Suppressor macrophage (primary cell): ENCODE measurements around the gene OR2T6.
A peak's percentile ranks its signal among the peaks of the same experiment; 100 is the strongest.
"Not testable (repeated sequence)": the region's sequence is repeated elsewhere in the genome, so short reads cannot be mapped to it uniquely, and the experiment has no call there.

Experiments
- DNase-seq, 4 experiments: peaks; one replicate each; pipeline ENCODE4 v3.0.0-alpha.2; 2020 to 2022
- total RNA-seq, 17 experiments: gene quantifications; one replicate each; lab custom pipeline; 2026; ENCODE audit warnings: mixed read lengths in 6 of 17, inconsistent platforms in 3 of 17; lab: John Stamatoyannopoulos, UW

OR2T6 gene, protein sequence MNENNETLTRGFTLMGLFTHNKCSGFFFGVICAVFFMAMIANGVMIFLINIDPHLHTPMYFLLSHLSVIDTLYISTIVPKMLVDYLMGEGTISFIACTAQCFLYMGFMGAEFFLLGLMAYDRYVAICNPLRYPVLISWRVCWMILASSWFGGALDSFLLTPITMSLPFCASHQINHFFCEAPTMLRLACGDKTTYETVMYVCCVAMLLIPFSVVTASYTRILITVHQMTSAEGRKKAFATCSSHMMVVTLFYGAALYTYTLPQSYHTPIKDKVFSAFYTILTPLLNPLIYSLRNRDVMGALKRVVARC
- total RNA-seq, result 0 to 1.5 (median 0) reads per million in 17 experiments

DNA sequence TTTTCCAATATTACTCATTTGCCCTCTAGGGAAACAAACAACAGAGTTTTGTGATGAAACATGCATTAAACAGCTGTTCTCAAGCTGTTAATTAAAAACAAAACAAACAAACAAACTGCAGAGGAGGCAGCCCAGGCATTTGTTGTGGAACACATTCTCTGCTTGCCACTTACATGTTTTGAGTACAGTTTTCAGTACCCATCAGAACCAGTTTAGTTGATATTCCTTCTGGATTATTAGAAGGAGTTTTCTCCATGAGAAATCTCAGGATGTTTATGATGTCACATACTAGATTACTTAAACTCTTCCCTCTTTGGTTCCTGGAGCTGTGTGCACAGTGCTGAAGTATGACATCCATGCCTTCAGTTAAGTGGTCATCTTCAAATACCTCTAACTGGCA is at the start of gene OR2T6:
TSS of gene OR2T6 (plus strand) at position 301 of the 400 bp plus-strand sequence. CDS start 11,863 bp downstream, outside the sequence.
- DNase-seq, result no peak

DNA sequence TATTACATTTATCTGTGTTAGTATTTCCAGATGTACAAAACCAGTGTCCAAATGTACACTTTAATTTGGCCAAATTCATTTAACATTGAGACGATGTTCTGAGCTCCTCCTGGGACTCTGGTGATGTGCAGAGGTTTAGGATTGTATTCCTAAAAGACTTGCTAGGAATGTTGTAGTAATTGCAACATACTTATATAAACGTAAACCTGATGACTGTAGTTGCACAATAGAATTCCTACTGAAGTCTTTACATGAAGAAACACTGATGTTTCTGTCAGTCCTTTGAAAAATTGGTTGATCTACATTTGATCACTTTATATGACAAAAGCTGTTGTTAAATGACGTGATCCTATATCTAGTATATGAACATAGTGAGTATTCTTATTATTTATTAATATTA is 32.1 kb upstream of the OR2T6 start:
- DNase-seq, result no peak

DNA sequence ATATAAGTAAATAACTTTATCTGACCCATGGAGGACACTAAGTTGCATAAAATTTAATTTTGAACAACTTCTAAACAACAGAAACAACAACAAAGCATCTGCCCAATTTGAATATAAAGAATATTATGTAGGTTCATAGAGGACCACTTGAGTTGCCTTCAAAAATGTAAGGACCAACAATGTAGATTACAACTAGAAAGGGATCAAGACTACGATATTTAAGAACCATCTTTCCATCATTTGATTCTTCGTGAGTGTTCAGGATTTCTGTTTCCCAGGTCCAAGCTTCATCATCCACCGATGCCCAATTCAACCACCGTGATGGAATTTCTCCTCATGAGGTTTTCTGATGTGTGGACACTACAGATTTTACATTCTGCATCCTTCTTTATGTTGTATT is 27.1 kb upstream of the OR2T6 start, which contains the start of gene OR14C36:
TSS of gene OR14C36 (plus strand) at position 301 of the 400 bp plus-strand sequence. CDS start at position 301, 0 bp downstream.
- no peak for DNase-seq

DNA sequence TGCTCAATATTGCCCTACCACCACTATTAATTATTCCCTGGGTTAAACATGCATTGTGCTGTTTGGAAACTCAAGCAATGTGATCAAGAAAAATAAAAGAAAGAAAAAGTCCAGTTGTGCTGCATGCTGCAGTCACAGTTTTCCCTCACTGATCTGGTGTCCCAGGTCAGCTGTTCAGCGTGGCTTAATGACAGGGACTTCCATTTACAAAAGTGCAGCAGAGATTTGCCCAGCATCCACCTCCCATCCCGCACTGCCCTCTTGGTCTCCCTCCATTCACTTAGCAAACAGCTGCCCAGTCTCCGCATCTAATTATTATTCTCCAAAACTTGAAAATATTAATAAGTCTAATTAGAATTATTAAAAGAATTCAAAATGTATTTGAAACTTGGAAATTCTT is 16.1 kb upstream of the OR2T6 start:
- DNase-seq, result no peak

DNA sequence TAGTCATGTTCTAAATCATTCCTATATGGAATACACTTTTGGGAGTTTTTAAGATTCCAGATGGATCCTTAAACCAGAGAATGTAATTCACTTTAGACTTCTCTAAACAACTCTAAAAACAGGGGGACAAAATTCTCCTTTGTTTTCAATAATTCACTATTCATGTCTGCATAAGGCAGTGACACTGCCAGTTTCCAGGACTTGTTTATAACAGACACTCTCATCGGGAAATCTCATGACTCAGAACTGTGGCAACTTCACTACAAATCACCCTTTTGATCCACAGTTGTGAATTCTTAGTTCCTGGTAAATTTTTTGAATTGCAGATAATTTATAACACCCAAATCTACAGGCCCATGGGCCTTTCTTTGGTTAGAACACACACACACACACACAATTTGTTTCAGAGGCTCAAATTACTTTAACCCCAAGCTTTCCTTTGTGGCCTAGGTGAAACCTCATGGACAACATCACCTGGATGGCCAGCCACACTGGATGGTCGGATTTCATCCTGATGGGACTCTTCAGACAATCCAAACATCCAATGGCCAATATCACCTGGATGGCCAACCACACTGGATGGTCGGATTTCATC is 14.3 kb upstream of the OR2T6 start, which contains the start of gene OR2T4:
TSS of gene OR2T4 (plus strand) at position 545 of the 595 bp plus-strand sequence. CDS start at position 545, 0 bp downstream.
- DNase-seq, result peak in 1 of 4 experiments; percentile 3

DNA sequence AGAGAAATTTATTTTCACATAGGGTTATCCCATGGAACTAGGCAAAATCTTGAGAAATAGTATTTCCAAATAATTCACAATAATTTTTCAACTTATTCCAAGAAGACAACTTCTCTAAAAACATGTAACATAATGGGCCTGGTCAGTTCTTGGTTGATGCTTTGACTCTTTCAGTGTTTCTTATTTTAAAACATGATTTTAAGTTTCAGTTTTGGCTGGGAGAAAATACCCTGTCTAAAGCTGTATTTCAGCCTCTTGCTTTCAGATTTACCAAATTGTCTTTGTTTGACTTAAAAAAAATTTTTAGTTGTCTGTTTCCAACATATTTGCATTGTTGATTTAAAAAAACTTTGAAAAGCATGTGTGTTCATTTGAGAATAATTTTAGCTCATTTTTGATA is 8.9 kb upstream of the OR2T6 start:
- DNase-seq, result no peak

DNA sequence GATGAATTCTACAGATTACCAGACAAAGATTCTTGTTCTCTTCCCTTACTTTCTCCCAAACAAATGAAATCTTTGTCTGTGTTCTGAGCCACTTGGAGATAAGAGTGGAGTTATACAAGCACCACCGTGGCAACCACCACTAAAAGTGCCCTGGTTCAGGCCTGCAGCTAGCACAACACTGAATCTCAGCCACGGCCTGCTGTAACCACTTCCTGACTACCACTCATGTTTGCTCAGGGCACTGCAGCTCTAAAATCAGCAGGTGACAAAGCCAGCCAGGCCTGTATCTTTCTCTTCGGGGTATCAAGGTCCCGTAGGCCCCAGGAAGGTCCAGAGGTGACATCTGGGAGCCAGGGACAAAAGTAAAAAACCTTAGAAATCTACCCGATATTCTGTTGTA is 3.2 kb upstream of the OR2T6 start:
- no peak for DNase-seq

DNA sequence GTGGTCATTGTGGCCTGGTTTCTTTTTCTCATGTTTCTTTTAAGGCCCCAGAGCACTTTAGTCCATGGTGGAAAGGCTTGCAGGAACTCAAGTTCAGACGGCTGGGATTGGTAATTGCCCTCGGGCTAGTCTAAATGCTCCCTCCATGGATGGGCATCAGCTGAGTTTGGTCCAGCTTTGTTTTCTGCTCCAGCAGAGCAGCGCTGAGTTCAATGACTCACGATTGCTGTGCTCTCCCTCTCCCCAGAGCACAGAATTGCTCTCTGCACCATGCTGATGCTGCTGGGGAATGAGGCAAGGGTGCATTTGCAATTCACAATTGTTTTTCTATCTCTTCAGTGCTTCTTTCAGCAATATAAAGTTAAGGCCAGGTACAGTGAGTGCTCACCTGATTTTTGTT is 1.8 kb upstream of the OR2T6 start:
- DNase-seq, result no peak

DNA sequence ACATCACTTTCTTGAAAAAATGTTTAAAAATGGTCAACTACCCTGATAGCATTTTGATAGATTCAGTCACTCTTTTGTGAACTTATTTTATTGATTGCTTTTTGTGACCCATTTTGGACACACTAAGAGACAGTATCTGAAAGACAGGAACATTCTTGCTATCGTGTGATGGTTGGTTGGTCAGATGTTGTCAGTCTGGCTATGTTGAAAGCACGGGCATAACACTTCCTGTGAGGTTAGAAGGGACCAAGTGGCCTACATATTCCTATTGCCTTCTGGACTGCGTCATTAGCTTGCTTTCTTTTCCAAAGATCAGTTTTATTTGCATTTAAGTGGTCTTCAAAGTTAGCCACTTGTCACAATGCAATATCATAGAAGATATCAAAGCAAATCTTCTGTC is 1.4 kb downstream of the OR2T6 start:
- DNase-seq, result no peak

DNA sequence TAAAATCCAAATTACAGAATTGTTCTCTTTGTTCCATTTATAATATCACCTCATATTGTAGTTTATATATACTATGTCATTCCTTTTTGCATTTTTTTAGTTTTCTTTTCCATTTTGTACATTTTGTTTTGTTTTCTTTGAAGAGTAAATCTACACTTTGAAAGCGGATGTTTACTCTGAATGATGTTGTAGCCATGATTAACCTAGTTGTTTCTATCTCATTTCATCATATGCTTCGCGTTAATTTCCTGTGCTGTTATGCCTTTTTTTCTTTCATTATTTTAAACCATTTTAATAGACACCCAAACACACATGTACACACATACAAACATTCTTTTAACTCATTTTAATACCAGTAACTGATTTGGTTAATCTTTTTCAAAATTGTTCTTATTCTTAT is 5.3 kb downstream of the OR2T6 start:
- no peak for DNase-seq

DNA sequence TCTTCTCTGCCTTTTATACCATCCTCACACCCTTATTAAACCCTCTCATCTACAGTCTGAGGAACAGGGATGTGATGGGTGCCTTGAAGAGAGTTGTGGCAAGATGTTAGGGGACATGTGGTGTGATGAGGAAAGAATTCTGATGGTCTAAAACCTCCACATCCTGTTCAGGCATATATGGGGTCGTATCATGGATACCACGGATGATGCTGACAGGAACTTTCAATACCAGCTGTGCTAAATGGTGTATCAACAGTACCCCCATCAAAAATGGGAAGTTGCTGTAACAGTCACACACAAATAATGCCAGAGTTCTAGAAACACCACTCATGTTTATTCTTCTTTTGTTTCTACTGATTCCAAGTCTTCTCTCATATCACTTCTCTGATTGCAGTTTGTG is 12.9 kb downstream of the OR2T6 start:
- DNase-seq, result no peak

DNA sequence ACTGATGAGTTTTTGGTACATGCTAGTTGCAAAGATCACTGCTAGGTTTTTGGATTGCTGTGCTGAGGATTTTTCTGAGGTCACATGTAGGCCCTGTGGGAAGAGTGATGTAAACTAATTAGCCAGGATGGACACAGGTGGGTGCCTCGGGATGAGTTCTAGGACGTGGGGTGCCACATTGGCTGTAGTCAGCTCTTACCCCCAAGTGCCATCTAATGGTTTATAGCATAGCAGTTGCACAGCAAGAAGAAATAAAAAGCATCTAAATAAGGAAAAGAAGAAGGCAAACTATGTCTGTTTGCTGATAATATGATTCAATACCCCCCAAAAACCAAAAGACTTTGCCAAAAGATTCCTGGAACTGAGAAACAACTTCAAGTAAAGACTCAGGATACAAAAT is 17.5 kb downstream of the OR2T6 start:
- no peak for DNase-seq

DNA sequence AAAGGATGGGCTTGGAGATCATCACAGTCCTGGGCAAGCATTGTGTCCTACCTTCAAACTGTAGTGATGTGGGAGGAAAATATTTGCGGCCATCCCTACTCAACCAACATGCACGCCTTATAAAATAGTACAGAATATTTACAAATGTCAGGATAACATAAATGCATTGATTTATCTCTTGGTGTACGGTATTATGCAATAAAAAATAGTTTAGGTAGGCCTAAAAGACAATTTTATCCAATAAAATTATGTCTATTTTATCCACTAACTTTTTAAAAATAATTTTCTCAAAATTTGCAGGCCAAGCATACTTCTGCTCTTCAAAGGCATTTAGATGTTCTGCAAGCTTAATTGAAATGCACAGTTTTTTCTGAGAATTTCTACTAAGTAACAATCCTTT is 27.2 kb downstream of the OR2T6 start, which contains the start of gene OR2T1:
TSS of gene OR2T1 (plus strand) at position 301 of the 400 bp plus-strand sequence. CDS start 3,100 bp downstream, outside the sequence.
- DNase-seq, result no peak

DNA sequence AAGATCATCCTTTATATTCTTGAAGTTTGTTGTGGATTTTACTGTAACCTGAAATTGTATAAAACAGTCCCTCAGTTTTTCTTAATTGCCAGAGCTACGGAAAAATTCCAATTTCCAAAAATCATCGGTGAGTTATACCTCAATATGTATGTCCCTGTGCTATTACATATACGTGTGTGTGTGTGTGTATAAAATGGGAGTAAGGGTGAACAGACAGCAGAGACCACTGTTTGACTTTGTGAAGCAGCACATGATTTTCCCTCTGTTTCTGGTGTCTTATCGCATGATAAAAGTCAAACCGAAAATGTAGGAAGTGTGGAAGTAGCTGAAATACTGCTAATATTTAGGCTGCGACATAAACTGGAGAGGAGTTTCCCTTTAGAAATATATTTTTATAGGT is 28.5 kb downstream of the OR2T6 start:
- peak in 1 of 4 experiments; percentile 3 for DNase-seq

DNA sequence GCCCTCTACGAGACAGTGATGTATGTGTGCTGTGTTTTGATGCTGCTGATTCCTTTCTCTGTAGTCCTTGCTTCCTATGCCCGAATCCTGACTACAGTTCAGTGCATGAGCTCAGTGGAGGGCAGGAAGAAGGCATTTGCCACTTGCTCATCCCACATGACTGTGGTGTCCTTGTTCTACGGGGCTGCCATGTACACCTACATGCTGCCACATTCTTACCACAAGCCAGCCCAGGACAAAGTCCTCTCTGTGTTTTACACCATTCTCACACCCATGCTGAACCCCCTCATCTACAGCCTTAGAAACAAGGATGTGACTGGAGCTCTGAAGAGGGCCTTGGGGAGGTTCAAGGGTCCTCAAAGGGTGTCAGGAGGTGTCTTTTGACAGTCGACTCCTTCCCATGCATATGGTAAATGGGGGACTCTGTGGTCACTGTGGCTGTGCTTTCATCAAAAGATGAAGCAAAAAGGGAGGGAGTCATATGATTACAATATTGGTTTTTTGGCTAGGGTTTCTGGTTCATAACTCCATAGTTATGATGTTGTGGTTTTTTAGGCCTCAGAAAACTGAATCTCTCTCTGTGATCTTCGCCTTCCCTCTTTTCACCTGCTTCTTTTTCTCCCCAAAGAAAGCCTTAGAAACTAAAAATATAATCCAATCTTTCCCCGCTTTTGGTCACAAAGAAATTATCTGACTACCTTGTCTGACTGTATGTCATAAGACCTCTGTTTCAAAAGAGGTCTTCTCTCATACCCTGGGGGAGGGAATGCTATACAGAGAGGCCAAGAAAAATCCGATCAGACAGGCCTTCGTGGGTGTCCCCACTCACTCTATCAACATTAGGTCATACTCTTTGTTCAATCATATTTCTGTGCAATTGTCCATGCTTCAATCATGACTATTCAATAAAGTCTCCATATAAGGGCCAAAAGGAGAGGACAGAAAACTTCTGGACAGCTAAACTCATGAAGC is 31.5 kb downstream of the OR2T6 start:
- no peak for DNase-seq

DNA sequence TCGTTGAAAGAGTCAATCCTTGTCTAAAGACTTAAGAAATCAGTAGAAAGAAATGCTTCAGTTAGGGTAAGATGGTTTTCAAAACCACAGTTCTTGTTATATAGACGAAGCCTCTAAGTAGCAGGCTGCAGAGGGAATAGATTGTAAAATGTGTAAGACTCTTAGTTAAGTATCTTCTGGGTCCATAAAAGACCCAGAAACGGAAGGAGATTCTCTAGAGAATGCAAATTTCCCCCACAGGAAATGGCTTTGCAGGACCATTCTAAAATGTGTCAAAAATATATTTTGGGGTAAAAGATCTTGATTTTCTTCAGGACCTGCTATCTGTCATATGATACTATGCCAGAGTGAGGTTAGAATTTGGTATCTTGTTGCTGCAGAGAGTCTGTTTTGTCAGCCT is 40.7 kb downstream of the OR2T6 start:
- no peak for DNase-seq

DNA sequence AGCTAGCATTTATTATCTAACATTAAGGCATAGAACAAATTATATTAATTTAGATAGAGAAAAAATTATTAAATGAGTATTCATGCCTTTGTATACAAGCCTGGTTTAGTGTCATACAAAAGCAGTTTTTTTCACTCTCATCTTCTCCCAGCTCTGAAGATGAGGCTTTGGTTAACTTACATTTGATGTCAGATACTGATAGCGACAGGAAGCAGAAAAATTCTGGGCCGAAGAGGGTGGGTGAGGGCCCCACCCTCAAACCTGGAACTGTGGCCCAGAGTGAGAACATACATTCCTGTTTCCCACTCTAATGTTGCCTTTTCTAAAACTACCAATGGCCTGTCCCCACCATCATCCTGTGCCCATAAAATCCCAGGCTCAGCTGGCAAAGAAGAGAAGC is 42.3 kb downstream of the OR2T6 start:
- DNase-seq, result no peak

DNA sequence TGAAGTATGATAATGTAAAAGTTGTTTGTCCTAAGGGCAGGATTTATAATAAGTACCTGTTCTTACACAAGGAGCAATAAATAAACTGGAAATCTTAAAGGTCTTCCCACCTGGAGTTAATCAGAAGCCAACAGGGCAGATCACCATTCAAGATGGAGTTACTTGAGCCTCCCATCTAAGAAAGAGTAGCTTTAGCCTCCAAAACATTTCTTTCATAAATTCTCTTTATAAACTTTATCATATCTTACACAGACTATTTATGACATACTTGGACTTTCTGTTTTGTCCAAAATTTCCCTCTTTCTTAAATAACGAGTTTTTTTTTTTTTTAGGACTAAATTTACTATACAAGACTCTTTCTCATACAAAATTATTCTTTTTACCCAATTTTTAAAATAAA is 45.8 kb downstream of the OR2T6 start:
- DNase-seq, result no peak

DNA sequence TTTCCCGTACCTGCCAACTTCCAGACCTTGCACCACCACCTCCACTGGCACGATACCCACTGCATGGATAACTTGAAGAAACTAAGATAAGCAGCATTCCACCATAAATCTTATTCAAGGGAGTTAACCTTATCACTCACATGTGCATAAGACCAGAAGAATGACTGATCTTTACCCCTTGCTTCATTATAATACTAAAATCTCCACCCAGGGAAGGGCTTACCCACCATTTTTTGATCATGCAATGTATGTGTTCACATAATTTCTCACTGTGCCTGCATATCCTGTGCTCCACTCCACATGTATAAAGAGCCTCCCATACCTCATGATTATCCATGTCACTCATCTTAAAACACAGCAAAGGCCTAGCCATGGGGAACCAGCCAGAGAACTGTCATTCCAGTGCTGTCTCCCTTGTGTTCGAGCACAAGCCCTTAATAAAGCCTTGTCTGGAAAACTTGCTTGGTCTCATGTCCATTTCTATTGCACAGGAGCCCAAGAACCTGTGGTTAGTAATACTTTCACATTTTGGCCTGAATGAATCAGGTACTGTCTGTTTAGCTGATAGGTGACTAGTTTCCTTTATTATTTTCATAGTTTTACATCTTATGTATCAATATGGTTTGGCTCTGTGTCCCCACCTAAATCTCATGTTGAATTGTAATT is 52.1 kb downstream of the OR2T6 start:
- DNase-seq, result not testable (repeated sequence)

DNA sequence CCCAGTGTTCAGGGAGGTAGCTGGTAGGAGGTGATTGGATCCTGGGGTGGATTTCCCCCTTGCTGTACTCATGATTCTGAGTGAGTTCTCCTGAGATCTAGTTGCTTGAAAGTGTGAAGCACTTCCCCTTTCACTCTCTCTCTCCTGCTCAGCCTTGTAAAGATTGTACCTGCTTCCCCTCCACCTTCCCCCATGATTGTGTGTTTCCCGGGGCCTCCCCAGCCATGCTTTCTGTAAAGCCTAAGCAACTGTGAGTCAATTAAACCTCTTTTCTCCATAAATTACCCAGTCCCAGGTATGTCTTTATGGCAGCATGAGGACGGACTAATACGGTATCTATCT is 52.6 kb downstream of the OR2T6 start:
- not testable (repeated sequence) for DNase-seq

DNA sequence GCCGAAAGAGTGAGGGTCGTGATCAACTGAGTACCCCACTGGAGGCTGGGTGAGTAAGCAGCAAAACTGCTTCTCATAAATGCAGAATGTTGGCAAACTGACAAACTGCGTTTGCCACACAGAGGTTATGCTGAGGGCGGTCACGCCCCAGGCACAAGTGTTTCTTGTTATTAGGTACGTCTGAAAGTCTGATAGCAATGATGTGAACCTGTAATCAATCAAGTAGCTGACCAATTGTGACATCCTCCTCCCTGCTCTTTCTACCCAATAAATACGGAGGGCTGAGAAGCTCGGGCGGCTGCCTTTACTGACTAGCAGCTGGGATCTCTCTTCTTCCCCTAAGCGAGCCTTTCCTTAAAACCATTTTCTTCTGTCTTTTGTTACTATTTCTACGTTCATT is 56.1 kb downstream of the OR2T6 start:
- not testable (repeated sequence) for DNase-seq

DNA sequence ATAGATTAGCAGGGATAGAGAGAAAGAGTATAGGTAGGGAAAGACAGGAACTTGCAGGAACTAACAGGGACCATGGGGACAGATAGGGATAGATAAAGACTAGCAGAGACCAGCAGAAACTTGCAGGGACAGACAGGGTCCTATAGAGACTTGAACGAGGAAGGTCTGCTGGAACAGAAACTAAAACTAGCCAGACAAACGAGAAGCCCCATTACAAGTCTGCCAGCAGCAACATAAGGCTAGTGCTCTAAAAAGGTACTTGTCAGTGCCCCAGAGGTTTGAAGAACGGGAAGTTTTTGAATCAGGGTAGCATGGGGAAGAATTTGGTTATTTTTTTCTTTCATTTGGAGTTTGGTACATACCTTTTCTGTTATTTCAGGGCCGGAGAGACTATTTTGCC is 56.7 kb downstream of the OR2T6 start:
- not testable (repeated sequence) for DNase-seq
